Kidney (tissue), 14 donors: ENCODE measurements around the gene SFT2D3. TPM values are rescaled to one million over a fixed set of nuclear protein-coding genes. Genes with fewer than 3 reads are reported as not detected.

Experiments
- DNase-seq, 5 donors: peaks; one replicate each; pipeline ENCODE4 v3.0.0-alpha.2; 2013 to 2020
- FAIRE-seq: peaks from 2 replicates; lab custom pipeline; 2012; peaks lifted over from hg19 to GRCh38; lab: Jason Lieb, UNC
- H3K27ac ChIP-seq, 2 donors: one replicate each; pipeline ENCODE4 v1.7.0; 2013; ENCODE audit warnings: low read depth in 2 of 2, low read length in 2 of 2, inconsistent platforms in 1 of 2
- H3K27me3 ChIP-seq: one replicate; pipeline ENCODE4 v1.7.1; 2013; ENCODE audit warnings: low read length, inconsistent platforms; ENCODE audit not compliant: control insufficient read depth, insufficient read depth
- H3K36me3 ChIP-seq, 3 donors: one replicate each; pipeline versions ENCODE4 v1.7.0 to v1.7.1; 2013; ENCODE audit warnings: low read length in 3 of 3, control low read depth in 1 of 3, inconsistent platforms in 1 of 3; ENCODE audit not compliant: insufficient read depth in 3 of 3, control insufficient read depth in 2 of 3
- H3K4me1 ChIP-seq, 3 donors: one replicate each; pipeline versions ENCODE4 v1.7.0 to v1.7.1; 2013; ENCODE audit warnings: low read length in 3 of 3, inconsistent platforms in 1 of 3, low read depth in 1 of 3; ENCODE audit not compliant: control insufficient read depth in 2 of 3, insufficient read depth in 2 of 3
- H3K4me3 ChIP-seq, 3 donors: one replicate each; pipeline versions ENCODE4 v1.7.0 to v1.8.1; 2013; ENCODE audit warnings: low read length in 3 of 3, control low read depth in 1 of 3, inconsistent platforms in 1 of 3
- H3K9ac ChIP-seq, 3 donors: one replicate each; pipeline versions ENCODE4 v1.7.0 to v1.7.1; 2013; ENCODE audit warnings: low read length in 3 of 3, control low read depth in 1 of 3, inconsistent platforms in 1 of 3
- H3K9me3 ChIP-seq, 3 donors: one replicate each; pipeline versions ENCODE4 v1.7.0 to v1.7.1; 2013; ENCODE audit warnings: low read length in 3 of 3, control low read depth in 1 of 3, inconsistent platforms in 1 of 3; ENCODE audit not compliant: control insufficient read depth in 2 of 3, insufficient read depth in 1 of 3
- CTCF ChIP-seq: IDR thresholded peaks from 3 replicates; pipeline ENCODE4 v1.5.1; 2012; ENCODE audit warnings: mild to moderate bottlenecking, moderate library complexity, borderline replicate concordance; ENCODE audit not compliant: insufficient read depth; ENCODE audit errors: extremely low read depth
- intact Hi-C: fragments of 100-400 bp; cut with DNase I; formaldehyde crosslinking; loops from one replicate; pipeline ENCODE4 v1.11.1; 2022
- polyA plus RNA-seq: library from polyadenylated mRNA; stranded (reverse); fragments of 350-450 nt; fragmentation: Illumina TruSeq; extraction: RNeasy Lipid Tissue Mini Kit (QIAGEN cat#74804); gene quantifications from one replicate; pipeline ENCODE4 v1.2.3, GENCODE V29; 2014; ENCODE audit warnings: low read depth, low replicate concordance; ENCODE audit not compliant: insufficient read depth
- total RNA-seq: library from RNA; stranded (reverse); fragmentation: NEBNext Ultra II Directional; extraction: Animal tissue kit (Norgen Biotek cat#: 25700); gene quantifications from one replicate; pipeline ENCODE4 v1.2.1, GENCODE V29; 2021
- donor health status: control.
- donor health status: control.
- donor health status: control.
- donor health status: control.
- donor health status: control.
- donor health status: DM: yes; HTN: yes; CAD: no.
- donor health status: Normal renal cell carcinoma (clear cell type).

The SFT2D3 gene
- total and polyA plus RNA-seq, 2 donors from 2014 or later, result 5.1 to 9.3 TPM

GRCh38 chr2:127695491-127696472 lies 5.5 kb upstream of the SFT2D3 start:
- H3K27me3 ChIP-seq, result no peaks in the 10 kb centered on the region
- no peak overlapping the region for H3K27ac ChIP-seq
- peaks cover 0 to 4% (median 0%) of the 10 kb centered on the region in 3 donors for H3K9me3 ChIP-seq
- DNase-seq (peak in 4 of 5 donors; percentile 74 to 84 (median 76)), FAIRE-seq (no peak)
- H3K4me1 ChIP-seq, result peaks cover 0 to 5% (median 0%) of the 10 kb centered on the region in 3 donors
- TF ChIP-seq CTCF, result peak; percentile 30
- intact Hi-C loops, result no loop called here
- peak overlapping the region in 1 of 3 donors; percentile 37 for H3K4me3 ChIP-seq
- H3K36me3 ChIP-seq, result no peaks in the 10 kb centered on the region
- no peak overlapping the region for H3K9ac ChIP-seq

- Histone ChIP-seq H3K9me3 (no peaks in the 10 kb centered on the region), H3K27me3 (no peaks in the 10 kb centered on the region), H3K27ac (no peak overlapping the region), H3K9ac (no peak overlapping the region), H3K4me1 (peaks cover 0 to 7% (median 5%) of the 10 kb centered on the region in 3 donors), H3K36me3 (no peaks in the 10 kb centered on the region), H3K4me3 (no peak overlapping the region)
- no peak for FAIRE-seq
- intact Hi-C loops, result no loop called here
- no peak for TF ChIP-seq CTCF
- no peak for DNase-seq
Measured at GRCh38 chr2:127697482-127698180, 3.7 kb upstream of the SFT2D3 start.

GRCh38 chr2:127698553-127699355 lies 2.5 kb upstream of the SFT2D3 start:
- Histone ChIP-seq H3K4me3 (no peak overlapping the region), H3K27ac (no peak overlapping the region), H3K36me3 (no peaks in the 10 kb centered on the region), H3K9me3 (no peaks in the 10 kb centered on the region), H3K27me3 (no peaks in the 10 kb centered on the region), H3K9ac (no peak overlapping the region), H3K4me1 (peaks cover 0 to 14% (median 14%) of the 10 kb centered on the region in 3 donors)
- DNase-seq (no peak), FAIRE-seq (no peak)
- intact Hi-C loops, result no loop called here
- TF ChIP-seq CTCF, result no peak
